ENCODE data around the gene INTS15.

DNA sequence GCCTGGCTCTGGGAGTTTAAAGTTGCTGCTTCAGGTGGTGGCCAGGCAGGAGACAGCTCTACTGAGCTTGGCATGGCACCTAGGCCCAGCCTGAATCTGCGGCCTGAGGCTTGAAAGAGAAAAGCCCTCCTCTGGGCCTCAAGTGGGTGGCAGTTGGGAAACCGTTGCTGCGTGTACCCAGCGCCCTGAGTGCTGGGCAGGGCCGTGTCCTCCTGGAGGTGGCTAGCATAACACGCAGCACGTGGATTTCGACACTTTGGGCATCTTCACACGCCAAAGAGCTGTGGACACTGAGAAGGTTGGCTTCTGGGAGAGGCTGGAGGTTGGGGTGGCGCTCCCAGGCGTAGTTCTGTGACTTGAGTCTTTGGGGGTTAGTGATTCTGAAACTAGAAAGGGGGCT, 49.8 kb downstream of the INTS15 start:
- TF ChIP-seq EZH2 (IDR thresholded peaks at IDR 0.05; ENCODE audit: borderline replicate concordance, low read depth, low read length, severe bottlenecking): no peak
- TF ChIP-seq POLR2AphosphoS5 (IDR thresholded peaks at IDR 0.05; ENCODE audit: insufficient read depth, low read depth, low read length): no peak
- no peak for TF ChIP-seq POLR2A (IDR thresholded peaks at IDR 0.05; ENCODE audit: low read depth, low read length)
- TF ChIP-seq, protein P1, sequence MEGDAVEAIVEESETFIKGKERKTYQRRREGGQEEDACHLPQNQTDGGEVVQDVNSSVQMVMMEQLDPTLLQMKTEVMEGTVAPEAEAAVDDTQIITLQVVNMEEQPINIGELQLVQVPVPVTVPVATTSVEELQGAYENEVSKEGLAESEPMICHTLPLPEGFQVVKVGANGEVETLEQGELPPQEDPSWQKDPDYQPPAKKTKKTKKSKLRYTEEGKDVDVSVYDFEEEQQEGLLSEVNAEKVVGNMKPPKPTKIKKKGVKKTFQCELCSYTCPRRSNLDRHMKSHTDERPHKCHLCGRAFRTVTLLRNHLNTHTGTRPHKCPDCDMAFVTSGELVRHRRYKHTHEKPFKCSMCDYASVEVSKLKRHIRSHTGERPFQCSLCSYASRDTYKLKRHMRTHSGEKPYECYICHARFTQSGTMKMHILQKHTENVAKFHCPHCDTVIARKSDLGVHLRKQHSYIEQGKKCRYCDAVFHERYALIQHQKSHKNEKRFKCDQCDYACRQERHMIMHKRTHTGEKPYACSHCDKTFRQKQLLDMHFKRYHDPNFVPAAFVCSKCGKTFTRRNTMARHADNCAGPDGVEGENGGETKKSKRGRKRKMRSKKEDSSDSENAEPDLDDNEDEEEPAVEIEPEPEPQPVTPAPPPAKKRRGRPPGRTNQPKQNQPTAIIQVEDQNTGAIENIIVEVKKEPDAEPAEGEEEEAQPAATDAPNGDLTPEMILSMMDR (IDR thresholded peaks at IDR 0.05; ENCODE audit: extremely low read depth in 1 of 2, insufficient read depth in 1 of 2, low read depth in 1 of 2, low read length in 2 of 2): no peak
- TF ChIP-seq, protein P2, sequence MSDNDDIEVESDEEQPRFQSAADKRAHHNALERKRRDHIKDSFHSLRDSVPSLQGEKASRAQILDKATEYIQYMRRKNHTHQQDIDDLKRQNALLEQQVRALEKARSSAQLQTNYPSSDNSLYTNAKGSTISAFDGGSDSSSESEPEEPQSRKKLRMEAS (IDR thresholded peaks at IDR 0.05; ENCODE audit: insufficient read depth, insufficient read length): no peak
- no peak for TF ChIP-seq MYC (IDR thresholded peaks at IDR 0.05; ENCODE audit: low read depth, low read length)
- TF ChIP-seq JUN (IDR thresholded peaks at IDR 0.05; ENCODE audit: borderline replicate concordance, insufficient read depth, insufficient read length, low read depth): no peak
